Bronchial epithelial cell (primary cell): ENCODE data around the gene EYA2. TPM values are rescaled to one million over a fixed set of nuclear protein-coding genes. Genes with fewer than 3 reads are reported as not detected.

Experiments used
- DNase-seq: peaks from one replicate; pipeline ENCODE4 v3.0.0-alpha.2; 2010; ENCODE audit warnings: low read depth
- FAIRE-seq: peaks from 2 replicates; lab custom pipeline; 2011; peaks lifted over from hg19 to GRCh38; lab: Jason Lieb, UNC
- H3K27me3 ChIP-seq: 2 replicates; pipeline ENCODE4 v1.5.1; 2011; ENCODE audit warnings: low read length; ENCODE audit not compliant: control insufficient read depth, insufficient read depth
- H3K36me3 ChIP-seq: 2 replicates; pipeline ENCODE4 v1.5.1; 2011; ENCODE audit warnings: low read length; ENCODE audit not compliant: control insufficient read depth, insufficient read depth
- H3K4me3 ChIP-seq: 2 replicates; pipeline ENCODE4 v1.5.1; 2011; ENCODE audit warnings: mild to moderate bottlenecking, low read depth, low read length, control low read depth
- CTCF ChIP-seq: IDR thresholded peaks from 2 replicates; pipeline ENCODE4 v1.5.1; 2011; ENCODE audit warnings: mild to moderate bottlenecking, moderate library complexity, low read length, control low read depth, inconsistent platforms; ENCODE audit not compliant: insufficient read depth, severe bottlenecking
- total RNA-seq: library from RNA; depleted of rRNA; stranded (reverse); fragments of >200 nt; gene quantifications from 2 replicates; pipeline ENCODE4 v1.2.1, GENCODE V29; 2014

EYA2 gene
- total RNA-seq, 1 donor from 2014 or later: 8.4 TPM

DNA sequence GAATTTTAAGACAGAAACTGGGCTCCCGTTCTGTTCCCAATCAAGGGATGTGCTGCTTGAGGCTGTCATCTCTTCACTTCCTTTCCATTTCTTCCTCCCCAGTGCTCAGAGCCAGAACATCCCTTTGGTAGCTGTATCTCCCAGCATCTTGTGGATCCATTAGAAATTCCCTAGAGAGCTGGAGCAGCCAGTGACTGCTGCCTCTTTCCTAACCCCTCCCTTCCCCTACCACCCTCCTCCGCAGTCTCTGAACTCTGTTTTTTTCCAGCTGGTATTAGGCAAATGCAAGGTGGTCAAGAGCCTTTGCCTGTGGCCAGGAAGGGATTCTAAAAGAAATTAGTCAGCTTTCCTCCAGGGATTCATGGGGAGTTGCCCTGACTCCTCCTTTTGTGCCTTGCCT lies 208.0 kb downstream of the EYA2 start:
- FAIRE-seq: no peak
- Histone ChIP-seq H3K27me3 (no peaks in the 10 kb centered on the region), H3K36me3 (peaks cover 4% of the 10 kb centered on the region), H3K4me3 (no peak overlapping the region)
- no peak for DNase-seq
- TF ChIP-seq CTCF: no peak

- TF ChIP-seq CTCF: no peak
- FAIRE-seq (no peak), DNase-seq (no peak)
- Histone ChIP-seq H3K27me3 (no peaks in the 10 kb centered on the region), H3K4me3 (no peak overlapping the region), H3K36me3 (peaks cover 2% of the 10 kb centered on the region)
These were observed 212.1 kb downstream of the EYA2 start for GRCh38 chr20:47106786-47107185.

GRCh38 chr20:47108994-47109393 lies 214.4 kb downstream of the EYA2 start:
- DNase-seq: no peak
- no peak for FAIRE-seq
- H3K36me3 ChIP-seq: peaks cover 3% of the 10 kb centered on the region
- H3K4me3 ChIP-seq: no peak overlapping the region
- H3K27me3 ChIP-seq: no peaks in the 10 kb centered on the region
- no peak for TF ChIP-seq CTCF

- no peak for TF ChIP-seq CTCF
- DNase-seq: no peak
- peaks cover 6% of the 10 kb centered on the region for H3K36me3 ChIP-seq
- H3K4me3 ChIP-seq: no peak overlapping the region
- FAIRE-seq: no peak
- H3K27me3 ChIP-seq: no peaks in the 10 kb centered on the region
These were observed 216.2 kb downstream of the EYA2 start for GRCh38 chr20:47110819-47111218.

- no peak overlapping the region for H3K4me3 ChIP-seq
- no peak for TF ChIP-seq CTCF
- H3K36me3 ChIP-seq: peaks cover 6% of the 10 kb centered on the region
- no peak for DNase-seq
- H3K27me3 ChIP-seq: no peaks in the 10 kb centered on the region
- FAIRE-seq: no peak
These were observed 216.9 kb downstream of the EYA2 start for GRCh38 chr20:47111576-47111975.

DNA sequence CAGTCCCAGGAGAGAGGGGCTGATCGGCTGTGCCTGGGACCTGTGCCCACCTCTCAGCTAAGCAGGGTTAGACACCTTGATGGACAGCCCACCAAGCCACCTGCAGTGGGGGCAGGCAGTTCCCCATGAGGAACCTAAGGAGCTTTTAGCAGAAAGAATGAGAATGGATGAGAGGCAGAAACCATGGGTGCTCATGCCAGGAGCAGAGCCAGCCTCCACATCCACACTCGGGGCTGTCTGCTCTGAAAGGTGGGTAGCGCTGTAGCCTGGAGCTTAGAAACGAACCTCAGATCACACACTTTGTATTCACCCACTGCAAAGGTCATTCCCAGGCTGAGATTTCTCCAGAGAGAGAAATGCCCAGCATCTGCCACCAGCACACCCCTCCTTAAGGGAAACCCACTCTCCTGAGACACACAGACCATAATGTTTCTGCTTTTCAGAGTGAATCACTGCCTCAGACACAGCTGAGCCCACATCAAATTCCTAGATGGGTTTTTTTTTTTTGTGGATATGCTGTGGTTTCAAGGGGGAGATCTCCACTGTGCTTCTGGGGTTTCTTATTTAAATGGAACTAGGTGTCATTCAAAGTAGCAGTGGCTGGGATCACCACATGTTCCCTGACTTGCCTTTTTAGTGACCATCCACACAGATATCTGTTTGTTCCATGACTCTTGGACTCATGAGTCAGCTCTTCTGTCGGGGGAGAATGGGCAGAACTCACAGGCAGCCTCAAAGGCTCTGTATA lies 218.9 kb downstream of the EYA2 start:
- TF ChIP-seq CTCF: no peak
- DNase-seq: no peak
- no peak overlapping the region for H3K4me3 ChIP-seq
- FAIRE-seq: no peak
- H3K36me3 ChIP-seq: peaks cover 9% of the 10 kb centered on the region
- no peaks in the 10 kb centered on the region for H3K27me3 ChIP-seq
